CD14-positive monocyte (primary cell): ENCODE results near the gene MYO3B. TPM values are rescaled to one million over a fixed set of nuclear protein-coding genes. Genes with fewer than 3 reads are reported as not detected.

Experiments
- DNase-seq, 3 donors: peaks; one replicate each; pipeline ENCODE4 v3.0.0-alpha.2; 2011 to 2022
- H2AFZ ChIP-seq: 2 replicates; pipeline ENCODE4 v1.6.0; 2012; ENCODE audit warnings: mild to moderate bottlenecking, low read depth, low read length, inconsistent platforms; ENCODE audit not compliant: insufficient read depth, poor library complexity, severe bottlenecking
- H3K27ac ChIP-seq, 2 donors: 1 replicate in 1 of 2; 2 replicates in 1 of 2; pipeline ENCODE4 v1.5.1; 2012 to 2013; ENCODE audit warnings: low read length in 2 of 2, control low read depth in 1 of 2, inconsistent platforms in 1 of 2, low read depth in 1 of 2, mild to moderate bottlenecking in 1 of 2
- H3K27me3 ChIP-seq, 2 donors: one replicate each; pipeline versions ENCODE4 v1.6.0 to v1.6.1; 2011 to 2013; ENCODE audit warnings: low read length in 2 of 2; ENCODE audit not compliant: control insufficient read depth in 2 of 2, insufficient read depth in 2 of 2
- H3K36me3 ChIP-seq, 2 donors: replicated peaks in 1 of 2; 1 replicate in 1 of 2; 2 replicates in 1 of 2; pipeline versions ENCODE4 v1.5.1 to v1.6.1; 2012 to 2013; ENCODE audit warnings: low read length in 2 of 2, control low read depth in 1 of 2, inconsistent platforms in 1 of 2, mild to moderate bottlenecking in 1 of 2; ENCODE audit not compliant: insufficient read depth in 2 of 2, control insufficient read depth in 1 of 2
- H3K4me1 ChIP-seq, 2 donors: 1 replicate in 1 of 2; 2 replicates in 1 of 2; pipeline versions ENCODE4 v1.5.1 to v1.6.1; 2012 to 2013; ENCODE audit warnings: low read length in 2 of 2, control low read depth in 1 of 2, inconsistent platforms in 1 of 2, mild to moderate bottlenecking in 1 of 2, moderate library complexity in 1 of 2; ENCODE audit not compliant: insufficient read depth in 2 of 2, control insufficient read depth in 1 of 2
- H3K4me2 ChIP-seq: replicated peaks from 2 replicates; pipeline ENCODE3; 2012; ENCODE audit warnings: low read length, moderate library complexity, mild to moderate bottlenecking; ENCODE audit not compliant: poor library complexity, severe bottlenecking; ENCODE audit errors: extremely low read depth
- H3K4me3 ChIP-seq, 3 experiments: fragments of 200-600 bp in 1 of 3; sonication (generic) in 1 of 3; replicated peaks in 1 of 3; 1 replicate in 2 of 3; 2 replicates in 1 of 3; pipeline ENCODE4 v1.5.1; 2011 to 2013; ENCODE audit warnings: low read length in 3 of 3, mild to moderate bottlenecking in 3 of 3, control low read depth in 2 of 3, low read depth in 2 of 3, inconsistent platforms in 1 of 3, moderate library complexity in 1 of 3
- H3K79me2 ChIP-seq: 2 replicates; pipeline ENCODE4 v1.6.0; 2012; ENCODE audit warnings: mild to moderate bottlenecking, control low read depth, inconsistent platforms, low read length, moderate library complexity; ENCODE audit not compliant: insufficient read depth
- H3K9ac ChIP-seq: 2 replicates; pipeline ENCODE4 v1.6.0; 2017; ENCODE audit warnings: low read length, mild to moderate bottlenecking; ENCODE audit not compliant: insufficient read depth, poor library complexity, severe bottlenecking
- H3K9me3 ChIP-seq, 2 donors: replicated peaks in 1 of 2; 1 replicate in 1 of 2; 2 replicates in 1 of 2; pipeline versions ENCODE4 v1.5.1 to v1.6.1; 2012 to 2013; ENCODE audit warnings: low read length in 2 of 2, control low read depth in 1 of 2; ENCODE audit not compliant: control insufficient read depth in 1 of 2, insufficient read depth in 1 of 2
- H4K20me1 ChIP-seq: 2 replicates; pipeline ENCODE4 v1.6.0; 2012; ENCODE audit warnings: mild to moderate bottlenecking, low read length, control low read depth, moderate library complexity; ENCODE audit not compliant: insufficient read depth
- H3K27ac Mint-ChIP-seq, 7 donors: one replicate each; pipeline ENCODE4 v1.8.0; 2020; ENCODE audit warnings: mild to moderate bottlenecking in 7 of 7, mixed read lengths in 7 of 7, moderate library complexity in 6 of 7, inconsistent platforms in 2 of 7
- H3K27me3 Mint-ChIP-seq, 3 donors: one replicate each; pipeline ENCODE4 v1.8.0; 2021 to 2022; ENCODE audit warnings: low read depth in 3 of 3, mild to moderate bottlenecking in 3 of 3, mixed read lengths in 3 of 3, moderate library complexity in 3 of 3, inconsistent platforms in 1 of 3
- H3K36me3 Mint-ChIP-seq, 2 donors: one replicate each; pipeline ENCODE4 v1.8.0; 2020; ENCODE audit warnings: mixed read lengths in 2 of 2, inconsistent platforms in 1 of 2, mild to moderate bottlenecking in 1 of 2
- H3K4me1 Mint-ChIP-seq: one replicate; pipeline ENCODE4 v1.8.0; 2020; ENCODE audit warnings: mild to moderate bottlenecking, mixed read lengths
- H3K4me3 Mint-ChIP-seq, 2 donors: one replicate each; pipeline ENCODE4 v1.8.0; 2020; ENCODE audit warnings: mild to moderate bottlenecking in 2 of 2, mixed read lengths in 2 of 2, moderate library complexity in 1 of 2
- H3K9me3 Mint-ChIP-seq, 7 donors: one replicate each; pipeline ENCODE4 v1.8.0; 2020 to 2022; ENCODE audit warnings: mixed read lengths in 7 of 7, mild to moderate bottlenecking in 6 of 7, moderate library complexity in 6 of 7, inconsistent platforms in 2 of 7
- CTCF ChIP-seq: fragments of 200-600 bp; IDR thresholded peaks from one replicate; pipeline ENCODE4 v1.8.0; 2022; ENCODE audit warnings: antibody characterized with exemption, mild to moderate bottlenecking
- WGBS: methylation state at CpG from one replicate; pipeline ENCODE4 v1.1.5; 2013; ENCODE audit warnings: missing lambda C conversion rate; ENCODE audit not compliant: insufficient coverage; 5-methylcytosine and 5-hydroxymethylcytosine counted together
- intact Hi-C, 2 donors: fragments of 100-400 bp; cut with micrococcal nuclease; formaldehyde crosslinking; loops; one replicate each; pipeline versions ENCODE4 v1.15.0 to v1.15.1; 2023
- polyA plus RNA-seq, 3 donors: library from polyadenylated mRNA; depleted of rRNA in 1 of 3; unstranded in 2 of 3; stranded (reverse) in 1 of 3; fragments of 300-500 nt in 2 of 3; fragments of >200 nt in 1 of 3; fragmentation: Illumina TruSeq in 2 of 3; gene quantifications; 1 replicate in 2 of 3; 2 replicates in 1 of 3; pipeline ENCODE4 v1.2.3, GENCODE V29; 2012 to 2021

Gene MYO3B
- polyA plus RNA-seq, 3 donors, result not detected

- Histone ChIP-seq H3K9me3 (no peaks in the 10 kb centered on the region), H3K4me1 (no peaks in the 10 kb centered on the region), H4K20me1 (no peaks in the 10 kb centered on the region), H3K36me3 (no peaks in the 10 kb centered on the region), H3K27ac (no peak overlapping the region), H3K79me2 (no peaks in the 10 kb centered on the region), H3K4me3 (no peak overlapping the region), H3K27me3 (no peaks in the 10 kb centered on the region), H3K9ac (no peak overlapping the region), H3K4me2 (no peak overlapping the region), H2AFZ (no peak overlapping the region)
- Mint-ChIP-seq H3K27ac (no peak overlapping the region), H3K9me3 (no peaks in the 10 kb centered on the region), H3K27me3 (peaks cover 0 to 3% (median 2%) of the 10 kb centered on the region in 3 donors), H3K36me3 (no peaks in the 10 kb centered on the region), H3K4me1 (no peaks in the 10 kb centered on the region), H3K4me3 (no peak overlapping the region)
- no peak for TF ChIP-seq CTCF
- intact Hi-C loops, result no loop called here
- WGBS, result 50% methylated on average over 2 of the region's 4 CpGs
- DNase-seq, result no peak
Measured at GRCh38 chr2:170227951-170228350, 50.0 kb downstream of the MYO3B start.

GRCh38 chr2:170228429-170228828 lies 50.5 kb downstream of the MYO3B start:
- Histone ChIP-seq H4K20me1 (no peaks in the 10 kb centered on the region), H3K4me2 (no peak overlapping the region), H3K27me3 (no peaks in the 10 kb centered on the region), H3K9me3 (no peaks in the 10 kb centered on the region), H3K4me1 (no peaks in the 10 kb centered on the region), H3K79me2 (no peaks in the 10 kb centered on the region), H3K36me3 (no peaks in the 10 kb centered on the region), H2AFZ (no peak overlapping the region), H3K27ac (no peak overlapping the region), H3K4me3 (no peak overlapping the region), H3K9ac (no peak overlapping the region)
- Mint-ChIP-seq H3K36me3 (no peaks in the 10 kb centered on the region), H3K9me3 (no peaks in the 10 kb centered on the region), H3K27ac (no peak overlapping the region), H3K4me3 (no peak overlapping the region), H3K27me3 (peaks cover 0 to 3% (median 2%) of the 10 kb centered on the region in 3 donors), H3K4me1 (no peaks in the 10 kb centered on the region)
- intact Hi-C loops, result no loop called here
- no CpG with 5 or more reads among the region's 3 CpGs for WGBS
- no peak for TF ChIP-seq CTCF
- DNase-seq, result no peak
